ENCODE measurements around the gene ST3GAL3.
A peak's percentile ranks its signal among the peaks of the same experiment; 100 is the strongest.

Gene ST3GAL3

GRCh38 chr1:43834280-43835081, 127.1 kb downstream of the ST3GAL3 start:
- no peak for TF ChIP-seq CTCF (IDR thresholded peaks at IDR 0.05; ENCODE audit: insufficient read depth, low read depth, low read length, missing control alignments)
- H3K4me3 ChIP-seq (ENCODE audit: low read length), result no peak overlapping the region
- peak; percentile 74 for DNase-seq (ENCODE audit: low read depth)

- DNase-seq (ENCODE audit: low read depth), result peak; percentile 43
- no peak overlapping the region for H3K4me3 ChIP-seq (ENCODE audit: low read length)
- no peak for TF ChIP-seq CTCF (IDR thresholded peaks at IDR 0.05; ENCODE audit: insufficient read depth, low read depth, low read length, missing control alignments)
These were observed 128.0 kb downstream of the ST3GAL3 start for GRCh38 chr1:43835082-43836021.

- TF ChIP-seq CTCF (IDR thresholded peaks at IDR 0.05; ENCODE audit: insufficient read depth, low read depth, low read length, missing control alignments), result no peak
- peak; percentile 91 for DNase-seq (ENCODE audit: low read depth)
- no peak overlapping the region for H3K4me3 ChIP-seq (ENCODE audit: low read length)
These were observed 129.1 kb downstream of the ST3GAL3 start for GRCh38 chr1:43836267-43836951.

GRCh38 chr1:43839056-43839455, 131.7 kb downstream of the ST3GAL3 start:
- TF ChIP-seq CTCF (IDR thresholded peaks at IDR 0.05; ENCODE audit: insufficient read depth, low read depth, low read length, missing control alignments), result no peak
- DNase-seq (ENCODE audit: low read depth), result peak; percentile 23
- no peak overlapping the region for H3K4me3 ChIP-seq (ENCODE audit: low read length)

GRCh38 chr1:43841321-43842174, 134.2 kb downstream of the ST3GAL3 start:
- H3K4me3 ChIP-seq (ENCODE audit: low read length), result no peak overlapping the region
- no peak for DNase-seq (ENCODE audit: low read depth)
- no peak for TF ChIP-seq CTCF (IDR thresholded peaks at IDR 0.05; ENCODE audit: insufficient read depth, low read depth, low read length, missing control alignments)

GRCh38 chr1:43842175-43842498, 134.8 kb downstream of the ST3GAL3 start:
- TF ChIP-seq CTCF (IDR thresholded peaks at IDR 0.05; ENCODE audit: insufficient read depth, low read depth, low read length, missing control alignments), result no peak
- no peak for DNase-seq (ENCODE audit: low read depth)
- no peak overlapping the region for H3K4me3 ChIP-seq (ENCODE audit: low read length)

Data from epithelial cell of esophagus (primary cell).